BJ (cell line): ENCODE data around the gene RBSN. TPM values are rescaled to one million over a fixed set of nuclear protein-coding genes. Genes with fewer than 3 reads are reported as not detected.
A peak's percentile ranks its signal among the peaks of the same experiment; 100 is the strongest.

Experiments
- CTCF ChIA-PET: fragments of 350-600 bp; formaldehyde crosslinking; extraction: SDS; loops from one replicate; lab custom pipeline; 2021; ENCODE audit warnings: antibody characterized with exemption, inconsistent platforms; lab: Yijun Ruan, JAX
- POLR2A ChIA-PET: fragments of 300-600 bp; sonication (Branson Sonifier 250); formaldehyde crosslinking; extraction: SDS; loops from one replicate; lab custom pipeline; 2021; ENCODE audit warnings: antibody characterized with exemption; lab: Charles Lee
- DNase-seq: peaks from one replicate; pipeline ENCODE4 v3.0.0-alpha.2; 2011; ENCODE audit warnings: low read depth
- H3K27me3 ChIP-seq: 2 replicates; pipeline ENCODE4 v1.6.0; 2011; ENCODE audit warnings: low read length; ENCODE audit not compliant: control insufficient read depth, insufficient read depth
- H3K36me3 ChIP-seq: 2 replicates; pipeline ENCODE4 v1.5.1; 2011; ENCODE audit warnings: low read length; ENCODE audit not compliant: control insufficient read depth, insufficient read depth
- H3K4me3 ChIP-seq: 2 replicates; pipeline ENCODE4 v1.5.1; 2011; ENCODE audit warnings: low read depth, mild to moderate bottlenecking, control low read depth, low read length
- polyA plus RNA-seq: library from polyadenylated mRNA; depleted of rRNA; stranded (reverse); fragments of >200 nt; gene quantifications from 2 replicates; pipeline ENCODE4 v1.2.3, GENCODE V29; 2011
- TF ChIP-seq, protein P1 (sequence below): IDR thresholded peaks from 2 replicates; pipeline ENCODE4 v1.5.1; 2011; ENCODE audit warnings: low read depth, mild to moderate bottlenecking, control low read depth, inconsistent platforms, low read length, moderate library complexity; ENCODE audit not compliant: insufficient read depth

RBSN gene
- polyA plus RNA-seq, 1 experiment: 10.8 TPM

DNA sequence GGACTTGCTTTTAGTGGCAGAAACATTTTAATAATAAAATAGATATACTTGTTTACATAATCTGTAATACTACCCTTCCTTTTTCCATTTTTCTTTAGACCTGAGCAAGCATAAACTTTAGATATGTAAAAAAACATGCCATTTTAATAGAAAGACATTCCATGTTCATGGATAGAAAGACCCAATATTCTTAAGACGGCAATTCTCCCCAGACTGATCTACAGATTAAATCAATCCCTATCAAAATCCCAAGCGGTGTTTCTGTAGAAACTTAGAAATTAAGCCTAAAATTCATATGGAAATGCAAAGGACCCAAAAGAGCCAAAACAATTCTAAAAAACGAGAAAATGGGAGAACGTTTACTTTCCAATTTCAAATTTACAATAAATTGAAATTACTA lies 45.4 kb downstream of the RBSN start:
- Histone ChIP-seq H3K36me3 (peaks cover 14% of the 10 kb centered on the region), H3K27me3 (no peaks in the 10 kb centered on the region), H3K4me3 (no peak overlapping the region)
- no peak for DNase-seq
- ChIA-PET POLR2A (no interaction called here), CTCF (interaction anchor here (1.8 kb wide), 1 partner anchor 11 kb away, joined by 6 read pairs; the partner anchor contains the start of gene MRPS25)
- TF ChIP-seq, protein P1, sequence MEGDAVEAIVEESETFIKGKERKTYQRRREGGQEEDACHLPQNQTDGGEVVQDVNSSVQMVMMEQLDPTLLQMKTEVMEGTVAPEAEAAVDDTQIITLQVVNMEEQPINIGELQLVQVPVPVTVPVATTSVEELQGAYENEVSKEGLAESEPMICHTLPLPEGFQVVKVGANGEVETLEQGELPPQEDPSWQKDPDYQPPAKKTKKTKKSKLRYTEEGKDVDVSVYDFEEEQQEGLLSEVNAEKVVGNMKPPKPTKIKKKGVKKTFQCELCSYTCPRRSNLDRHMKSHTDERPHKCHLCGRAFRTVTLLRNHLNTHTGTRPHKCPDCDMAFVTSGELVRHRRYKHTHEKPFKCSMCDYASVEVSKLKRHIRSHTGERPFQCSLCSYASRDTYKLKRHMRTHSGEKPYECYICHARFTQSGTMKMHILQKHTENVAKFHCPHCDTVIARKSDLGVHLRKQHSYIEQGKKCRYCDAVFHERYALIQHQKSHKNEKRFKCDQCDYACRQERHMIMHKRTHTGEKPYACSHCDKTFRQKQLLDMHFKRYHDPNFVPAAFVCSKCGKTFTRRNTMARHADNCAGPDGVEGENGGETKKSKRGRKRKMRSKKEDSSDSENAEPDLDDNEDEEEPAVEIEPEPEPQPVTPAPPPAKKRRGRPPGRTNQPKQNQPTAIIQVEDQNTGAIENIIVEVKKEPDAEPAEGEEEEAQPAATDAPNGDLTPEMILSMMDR: no peak

DNA sequence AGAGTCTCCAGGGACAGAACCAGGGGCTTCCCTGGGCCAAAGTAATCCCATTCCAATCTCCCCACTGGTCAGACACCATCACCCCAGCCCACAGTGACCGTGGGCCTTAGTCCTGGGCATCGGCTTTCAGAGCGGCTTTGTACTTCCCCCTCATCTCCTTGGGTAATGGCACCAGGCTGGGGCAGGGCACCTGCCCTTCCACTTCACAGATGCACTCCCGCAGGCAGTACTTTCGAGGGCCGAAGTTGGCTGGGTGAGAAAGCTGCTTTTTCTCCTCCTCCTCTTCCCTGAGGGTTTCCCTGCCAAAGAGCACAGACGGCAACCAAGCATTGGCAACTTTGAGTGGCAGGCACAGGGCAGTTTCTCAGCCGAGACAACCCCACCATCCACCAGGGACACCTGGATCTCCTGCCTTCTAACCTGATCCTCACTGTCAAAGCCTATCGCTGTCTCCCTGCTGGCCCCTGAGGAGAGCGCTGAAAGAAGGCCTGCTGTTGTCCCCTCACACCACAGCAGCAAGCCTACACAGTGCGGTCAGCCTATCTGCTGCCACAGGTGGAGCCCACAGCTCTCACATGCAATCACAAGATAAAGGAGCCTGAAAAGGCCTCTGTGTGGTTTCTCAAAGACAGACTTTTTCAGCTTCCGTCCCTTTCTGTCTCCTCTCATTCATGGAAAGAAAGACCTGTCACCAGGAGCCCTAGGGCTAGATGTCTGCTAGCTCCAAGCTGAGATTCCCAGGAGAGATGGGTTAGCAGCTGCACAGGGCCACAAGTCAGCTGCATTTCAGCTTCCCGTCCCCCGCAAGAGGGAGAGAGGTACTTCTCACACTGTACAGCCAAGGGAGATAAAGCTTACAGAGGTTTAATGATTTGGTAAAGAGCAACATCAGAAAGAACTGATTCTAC lies 46.4 kb downstream of the RBSN start:
- DNase-seq: no peak
- H3K36me3 ChIP-seq: peaks cover 16% of the 10 kb centered on the region
- no peaks in the 10 kb centered on the region for H3K27me3 ChIP-seq
- CTCF ChIA-PET: interaction anchor here (0.8 to 1.8 kb wide), 4 partner anchors 10 to 126 kb away, joined by 3 to 6 read pairs (median 4); partner anchors contain the start of gene MRPS25
- TF ChIP-seq, protein P1: no peak
- POLR2A ChIA-PET: no interaction called here
- H3K4me3 ChIP-seq: no peak overlapping the region

DNA sequence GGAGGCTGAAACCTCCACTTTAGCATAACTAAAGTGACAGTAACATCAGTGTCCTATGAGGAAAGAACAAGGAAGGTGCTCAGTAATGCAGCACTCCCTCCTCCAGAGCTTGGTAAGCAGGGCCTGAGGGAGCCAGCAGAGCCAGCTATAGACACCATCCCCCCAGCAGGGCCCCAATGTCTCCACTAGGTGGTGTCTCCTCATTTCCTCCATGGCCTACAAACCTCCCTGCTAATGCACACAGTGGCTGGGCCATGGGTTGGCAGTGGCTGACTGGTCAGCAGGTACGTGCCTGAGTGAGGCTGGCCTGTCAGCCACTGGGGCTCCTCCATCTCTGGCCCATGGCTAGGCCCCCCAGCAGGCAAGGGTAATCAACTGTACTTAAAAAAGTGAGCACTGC lies 47.4 kb downstream of the RBSN start:
- CTCF ChIA-PET: interaction anchor here (0.8 to 1.3 kb wide), 4 partner anchors 14 to 126 kb away, joined by 3 to 6 read pairs (median 3); partner anchors contain the start of gene MRPS25
- POLR2A ChIA-PET: no interaction called here
- TF ChIP-seq, protein P1: peak; percentile 66
- DNase-seq: no peak
- peaks cover 18% of the 10 kb centered on the region for H3K36me3 ChIP-seq
- no peak overlapping the region for H3K4me3 ChIP-seq
- no peaks in the 10 kb centered on the region for H3K27me3 ChIP-seq

DNA sequence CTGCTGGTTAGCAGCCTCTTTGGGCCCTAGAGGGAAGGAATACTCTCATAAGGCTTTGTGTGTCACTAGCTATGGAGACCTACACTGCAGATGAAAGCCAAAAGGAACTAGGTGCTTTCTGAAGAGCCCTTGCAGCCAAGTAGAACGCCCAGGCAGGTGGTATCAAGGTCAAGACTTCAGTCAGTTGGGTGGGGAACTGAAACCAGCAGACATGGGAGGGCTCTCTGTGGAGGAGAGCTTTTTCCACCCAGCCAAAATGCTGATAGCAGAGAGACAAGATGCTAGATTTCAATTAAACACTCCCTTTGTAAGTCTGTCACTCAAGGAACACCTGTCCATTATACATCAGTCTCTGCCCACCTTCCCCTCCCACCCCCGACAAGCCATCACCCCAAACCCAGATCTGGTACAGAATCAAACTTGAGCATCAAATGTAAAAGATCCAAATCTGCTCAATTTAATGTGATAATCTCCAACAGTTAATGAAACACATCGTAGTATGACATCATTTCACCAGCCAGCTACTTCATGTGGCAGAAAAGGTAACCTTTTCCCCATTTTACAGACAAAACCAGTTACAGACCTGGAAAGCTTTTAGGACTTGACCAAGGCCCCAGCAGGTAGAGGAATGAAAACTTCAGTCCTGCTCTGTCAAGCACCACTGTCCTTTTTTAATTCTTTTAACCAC lies 48.4 kb downstream of the RBSN start:
- ChIA-PET POLR2A (no interaction called here), CTCF (interaction anchor here (1.0 to 1.3 kb wide), 3 partner anchors 13 to 125 kb away, joined by 3 to 6 read pairs (median 3); no protein-coding TSS in a partner anchor)
- Histone ChIP-seq H3K27me3 (no peaks in the 10 kb centered on the region), H3K36me3 (peaks cover 21% of the 10 kb centered on the region), H3K4me3 (no peak overlapping the region)
- TF ChIP-seq, protein P1: no peak
- DNase-seq: no peak

DNA sequence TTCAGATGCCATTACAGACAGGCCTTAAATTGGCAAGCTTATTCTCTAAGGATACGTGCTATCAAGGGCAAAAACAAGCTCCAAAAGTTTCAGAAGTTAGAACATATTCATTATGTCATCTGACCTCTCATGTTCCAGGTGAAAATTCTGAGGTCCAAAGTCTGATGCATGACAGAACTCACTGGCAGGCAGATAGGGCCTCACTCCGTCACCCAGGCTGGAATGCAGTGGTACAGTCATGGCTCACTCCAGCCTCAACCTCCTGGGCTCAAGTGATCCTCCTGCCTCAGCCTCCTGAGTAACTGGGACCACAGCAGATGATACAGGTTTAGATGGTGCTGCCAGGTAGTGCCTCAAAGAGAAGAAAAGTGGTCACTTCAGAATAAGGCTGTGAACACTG lies 49.4 kb downstream of the RBSN start:
- Histone ChIP-seq H3K36me3 (peaks cover 25% of the 10 kb centered on the region), H3K4me3 (no peak overlapping the region), H3K27me3 (no peaks in the 10 kb centered on the region)
- DNase-seq: no peak
- TF ChIP-seq, protein P1: no peak
- ChIA-PET CTCF (interaction anchor here (0.8 kb wide), 1 partner anchor 12 kb away, joined by 3 read pairs; no protein-coding TSS in a partner anchor), POLR2A (no interaction called here)
